Endothelial cell of umbilical vein (primary cell): ENCODE results near the gene OCA2. TPM values are rescaled to one million over a fixed set of nuclear protein-coding genes. Genes with fewer than 3 reads are reported as not detected.

Experiments
- BruUV-seq: library from RNA; stranded (reverse); fragments of 400-500 nt; replicated peaks from 2 replicates; lab custom pipeline; 2021; lab: Mats Ljungman, UMichigan
- CTCF ChIA-PET: fragments of 300-600, 350-600 bp; sonication (Branson Sonifier 250); formaldehyde crosslinking; loops from one replicate; lab custom pipeline; 2021; ENCODE audit warnings: antibody characterized with exemption, inconsistent platforms; lab: Charles Lee
- POLR2A ChIA-PET: fragments of 300-600, 350-600 bp; sonication (Branson Sonifier 250); formaldehyde crosslinking; loops from one replicate; lab custom pipeline; 2021; ENCODE audit warnings: antibody characterized with exemption, inconsistent platforms; lab: Charles Lee
- DNase-seq: peaks from one replicate; pipeline ENCODE4 v3.0.0-alpha.2; 2011; ENCODE audit warnings: low read depth, low spot score
- FAIRE-seq: peaks from 2 replicates; lab custom pipeline; 2011; peaks lifted over from hg19 to GRCh38; lab: Jason Lieb, UNC
- H2AFZ ChIP-seq: 2 replicates; pipeline ENCODE4 v1.6.0; 2012; ENCODE audit warnings: low read depth, low read length, control low read depth, inconsistent platforms
- H3K27ac ChIP-seq: 2 replicates; pipeline ENCODE4 v1.5.1; 2011; ENCODE audit warnings: low read depth, mild to moderate bottlenecking, control low read depth, low read length, moderate library complexity; ENCODE audit not compliant: insufficient read depth
- H3K27me3 ChIP-seq, 2 experiments: 2 replicates each; pipeline versions ENCODE4 v1.6.0 to v1.6.1; 2011; ENCODE audit warnings: low read length in 2 of 2, mixed read lengths in 1 of 2; ENCODE audit not compliant: control insufficient read depth in 2 of 2, insufficient read depth in 2 of 2
- H3K36me3 ChIP-seq, 2 experiments: 2 replicates in 1 of 2; 3 replicates in 1 of 2; pipeline ENCODE4 v1.5.1; 2011; ENCODE audit warnings: low read length in 2 of 2, mild to moderate bottlenecking in 1 of 2, moderate library complexity in 1 of 2; ENCODE audit not compliant: control insufficient read depth in 2 of 2, insufficient read depth in 2 of 2; ENCODE audit errors: extremely low read depth in 1 of 2
- H3K4me1 ChIP-seq: 3 replicates; pipeline ENCODE4 v1.5.1; 2011; ENCODE audit warnings: mild to moderate bottlenecking, low read length; ENCODE audit not compliant: control insufficient read depth, insufficient read depth; ENCODE audit errors: extremely low read depth
- H3K4me2 ChIP-seq: 2 replicates; pipeline ENCODE4 v1.6.1; 2011; ENCODE audit warnings: low read length, control low read depth, mixed read lengths; ENCODE audit not compliant: insufficient read depth
- H3K4me3 ChIP-seq, 3 experiments: fragments of 200-600 bp in 1 of 3; sonication (generic), shearing (Covaris generic) in 1 of 3; replicated peaks in 1 of 3; 2 replicates each; pipeline ENCODE4 v1.5.1; 2011 to 2016; ENCODE audit warnings: control low read depth in 3 of 3, low read length in 3 of 3, mild to moderate bottlenecking in 2 of 3, inconsistent platforms in 1 of 3, low read depth in 1 of 3, moderate library complexity in 1 of 3; ENCODE audit not compliant: insufficient read depth in 1 of 3
- H3K79me2 ChIP-seq: 2 replicates; pipeline ENCODE4 v1.6.0; 2012; ENCODE audit warnings: low read length, inconsistent platforms; ENCODE audit not compliant: control insufficient read depth, insufficient read depth
- H3K9ac ChIP-seq: replicated peaks from 2 replicates; pipeline ENCODE3; 2011; ENCODE audit warnings: low read length, control low read depth; ENCODE audit not compliant: insufficient read depth; ENCODE audit errors: extremely low read depth
- H3K9me1 ChIP-seq: replicated peaks from 3 replicates; pipeline ENCODE4 v1.6.0; 2011; ENCODE audit warnings: mild to moderate bottlenecking, low read length; ENCODE audit not compliant: control insufficient read depth, insufficient read depth; ENCODE audit errors: extremely low read depth
- H3K9me3 ChIP-seq: replicated peaks from 2 replicates; pipeline ENCODE4 v1.5.1; 2012; ENCODE audit warnings: low read length, inconsistent platforms; ENCODE audit not compliant: control insufficient read depth, insufficient read depth
- H4K20me1 ChIP-seq: replicated peaks from 2 replicates; pipeline ENCODE3; 2011; ENCODE audit warnings: mild to moderate bottlenecking, low read length; ENCODE audit not compliant: control insufficient read depth, insufficient read depth; ENCODE audit errors: extremely low read depth
- EZH2 ChIP-seq: IDR thresholded peaks from 2 replicates; pipeline ENCODE4 v1.6.1; 2012; ENCODE audit warnings: borderline replicate concordance, low read depth, mild to moderate bottlenecking, moderate library complexity, low read length, inconsistent platforms; ENCODE audit not compliant: severe bottlenecking
- FOS ChIP-seq: IDR thresholded peaks from 2 replicates; pipeline ENCODE4 v1.6.1; 2011; ENCODE audit warnings: mild to moderate bottlenecking, low read length, moderate library complexity, borderline replicate concordance; ENCODE audit not compliant: insufficient read depth
- GATA2 ChIP-seq: IDR thresholded peaks from 2 replicates; pipeline ENCODE4 v1.7.0; 2011; ENCODE audit warnings: low read depth, mild to moderate bottlenecking, moderate library complexity, mixed read lengths, low read length; ENCODE audit not compliant: insufficient read length, insufficient read depth
- JUN ChIP-seq: IDR thresholded peaks from 2 replicates; pipeline ENCODE4 v1.6.1; 2011; ENCODE audit warnings: borderline replicate concordance, low read depth; ENCODE audit not compliant: insufficient read length, insufficient read depth
- MYC ChIP-seq: IDR thresholded peaks from one replicate; pipeline ENCODE4 v1.6.1; 2011; ENCODE audit warnings: mild to moderate bottlenecking, low read depth, low read length
- POLR2A ChIP-seq: IDR thresholded peaks from 2 replicates; pipeline ENCODE4 v1.6.1; 2012; ENCODE audit warnings: low read depth, mild to moderate bottlenecking, control low read depth, low read length
- POLR2AphosphoS5 ChIP-seq: IDR thresholded peaks from 2 replicates; pipeline ENCODE4 v1.6.1; 2012; ENCODE audit warnings: low read depth, mild to moderate bottlenecking, control low read depth, low read length, moderate library complexity; ENCODE audit not compliant: insufficient read depth
- dilution Hi-C: fragments of 300-500 bp; cut with MboI; formaldehyde crosslinking; loops from one replicate; pipeline ENCODE4 v1.15.0; 2019; ENCODE audit warnings: low sequenced_read_pairs; ENCODE audit not compliant: extremely low pct_ligation_motif_present
- intact Hi-C: fragments of 100-400 bp; cut with micrococcal nuclease; formaldehyde crosslinking; loops from one replicate; pipeline ENCODE4 v1.10.0; 2022
- polyA plus RNA-seq, 4 experiments: library from polyadenylated mRNA; depleted of rRNA in 3 of 4; stranded (reverse) in 3 of 4; unstranded in 1 of 4; fragments of >200 nt; gene quantifications; 2 replicates each; pipeline versions ENCODE4 v1.2.1 to v1.2.3, GENCODE V29; 2011 to 2012; ENCODE audit warnings: missing spikeins in 1 of 4
- total RNA-seq: library from RNA; stranded (reverse); gene quantifications from 2 replicates; pipeline ENCODE4 v1.2.3, GENCODE V29; 2021
- TF ChIP-seq, protein P1 (sequence below), 2 donors: IDR thresholded peaks; 1 replicate in 1 of 2; 2 replicates in 1 of 2; pipeline ENCODE4 v1.5.1; 2011; ENCODE audit warnings: low read length in 2 of 2, mild to moderate bottlenecking in 2 of 2, moderate library complexity in 2 of 2, control low read depth in 1 of 2, inconsistent platforms in 1 of 2, low read depth in 1 of 2; ENCODE audit not compliant: insufficient read depth in 1 of 2; ENCODE audit errors: extremely low read depth in 1 of 2
- TF ChIP-seq, protein P2 (sequence below): IDR thresholded peaks from 2 replicates; pipeline ENCODE4 v1.6.1; 2011; ENCODE audit not compliant: insufficient read depth, insufficient read length

OCA2 gene
- total and polyA plus RNA-seq, 2 donors (not counting 3 experiments of a cell fraction or from before 2014, with no cell fraction given): not detected

DNA sequence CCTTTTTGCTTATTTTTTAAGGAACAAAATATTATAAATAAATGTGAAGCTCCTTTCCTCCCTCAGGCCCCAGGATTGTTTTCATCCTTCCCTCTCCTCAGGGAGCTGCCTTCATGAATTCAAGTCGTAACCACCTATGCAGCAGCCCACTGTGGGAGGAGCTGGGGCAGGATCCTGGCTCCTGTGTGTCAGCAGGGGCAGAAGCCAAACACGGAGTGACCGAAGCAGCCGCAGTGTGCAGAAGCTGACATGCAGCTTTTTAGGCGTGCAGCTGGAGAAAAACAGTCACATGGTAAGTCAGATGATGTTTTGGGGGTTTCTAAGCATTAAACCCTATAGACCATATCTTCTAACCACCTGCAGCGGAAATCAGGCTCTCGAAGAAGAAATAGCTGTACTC, 231.3 kb downstream of the OCA2 start:
- H3K9me3 ChIP-seq: peaks cover 15% of the 10 kb centered on the region
- no peaks in the 10 kb centered on the region for H3K79me2 ChIP-seq
- CTCF ChIA-PET: no interaction called here
- no peak for FAIRE-seq
- H3K9ac ChIP-seq: no peak overlapping the region
- H3K9me1 ChIP-seq: no peaks in the 10 kb centered on the region
- no peak overlapping the region for H3K4me3 ChIP-seq
- no peaks in the 10 kb centered on the region for H3K4me1 ChIP-seq
- no peaks in the 10 kb centered on the region for H4K20me1 ChIP-seq
- no peak for DNase-seq
- no peak overlapping the region for H2AFZ ChIP-seq
- no peaks in the 10 kb centered on the region for H3K27me3 ChIP-seq
- no peak overlapping the region for H3K27ac ChIP-seq
- dilution Hi-C loops: no loop called here
- H3K36me3 ChIP-seq: no peaks in the 10 kb centered on the region
- POLR2A ChIA-PET: no interaction called here
- intact Hi-C loops: no loop called here
- no peak overlapping the region for H3K4me2 ChIP-seq
- no peak for TF ChIP-seq POLR2A
- no peak for TF ChIP-seq GATA2
- no peak for TF ChIP-seq FOS
- TF ChIP-seq, protein P1, sequence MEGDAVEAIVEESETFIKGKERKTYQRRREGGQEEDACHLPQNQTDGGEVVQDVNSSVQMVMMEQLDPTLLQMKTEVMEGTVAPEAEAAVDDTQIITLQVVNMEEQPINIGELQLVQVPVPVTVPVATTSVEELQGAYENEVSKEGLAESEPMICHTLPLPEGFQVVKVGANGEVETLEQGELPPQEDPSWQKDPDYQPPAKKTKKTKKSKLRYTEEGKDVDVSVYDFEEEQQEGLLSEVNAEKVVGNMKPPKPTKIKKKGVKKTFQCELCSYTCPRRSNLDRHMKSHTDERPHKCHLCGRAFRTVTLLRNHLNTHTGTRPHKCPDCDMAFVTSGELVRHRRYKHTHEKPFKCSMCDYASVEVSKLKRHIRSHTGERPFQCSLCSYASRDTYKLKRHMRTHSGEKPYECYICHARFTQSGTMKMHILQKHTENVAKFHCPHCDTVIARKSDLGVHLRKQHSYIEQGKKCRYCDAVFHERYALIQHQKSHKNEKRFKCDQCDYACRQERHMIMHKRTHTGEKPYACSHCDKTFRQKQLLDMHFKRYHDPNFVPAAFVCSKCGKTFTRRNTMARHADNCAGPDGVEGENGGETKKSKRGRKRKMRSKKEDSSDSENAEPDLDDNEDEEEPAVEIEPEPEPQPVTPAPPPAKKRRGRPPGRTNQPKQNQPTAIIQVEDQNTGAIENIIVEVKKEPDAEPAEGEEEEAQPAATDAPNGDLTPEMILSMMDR (IDR thresholded peaks at IDR 0.05; ENCODE audit: extremely low read depth in 1 of 2, insufficient read depth in 1 of 2, low read depth in 1 of 2, low read length in 2 of 2): no peak
- no peak for TF ChIP-seq MYC
- TF ChIP-seq, protein P2, sequence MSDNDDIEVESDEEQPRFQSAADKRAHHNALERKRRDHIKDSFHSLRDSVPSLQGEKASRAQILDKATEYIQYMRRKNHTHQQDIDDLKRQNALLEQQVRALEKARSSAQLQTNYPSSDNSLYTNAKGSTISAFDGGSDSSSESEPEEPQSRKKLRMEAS: no peak
- TF ChIP-seq EZH2: no peak
- no peak for TF ChIP-seq JUN
- TF ChIP-seq POLR2AphosphoS5: no peak
- no TSS peak for BruUV-seq
